Measurements from ENCODE around the gene SLC66A1.

The SLC66A1 gene

DNA sequence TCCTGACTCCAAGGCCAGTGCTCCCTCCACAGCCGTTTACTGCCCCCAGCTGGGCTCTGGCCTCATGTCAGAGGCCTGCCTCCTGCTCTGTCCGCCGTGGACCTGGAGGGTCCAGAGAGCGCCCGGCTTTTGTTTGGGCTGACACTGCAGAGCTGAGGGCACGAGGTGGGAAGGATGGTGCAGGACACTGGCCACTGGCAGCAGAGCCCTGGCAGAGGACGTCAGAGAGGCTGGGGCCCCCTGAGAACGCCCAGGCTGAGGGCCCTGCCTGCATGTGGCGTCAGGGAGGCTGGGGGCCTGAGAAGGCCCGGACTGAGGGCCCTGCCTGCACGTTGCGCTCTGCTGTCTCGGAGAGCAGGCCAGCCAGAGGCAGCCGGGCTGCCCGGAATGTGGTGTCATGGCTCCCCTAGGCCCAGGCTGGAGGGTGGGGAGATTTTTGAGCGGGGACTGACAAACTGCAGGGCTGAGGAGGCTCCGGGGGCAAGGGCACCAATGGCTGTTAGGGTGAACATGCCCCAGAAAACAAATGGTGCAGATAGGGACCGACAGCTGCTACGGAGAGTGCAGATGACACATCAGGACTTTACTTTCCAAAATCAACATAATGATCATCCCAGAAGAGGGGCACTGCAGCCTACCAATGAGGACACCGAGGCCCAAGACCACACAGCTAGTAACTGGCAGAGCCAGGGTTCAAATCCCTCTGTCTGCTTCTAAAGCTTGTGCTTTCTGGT, 31.7 kb downstream of the SLC66A1 start:
- no peak for DNase-seq (ENCODE audit: low read depth)

- DNase-seq (ENCODE audit: low read depth), result peak; percentile 15
Measured at GRCh38 chr1:19344372-19344810, 32.3 kb downstream of the SLC66A1 start.

DNA sequence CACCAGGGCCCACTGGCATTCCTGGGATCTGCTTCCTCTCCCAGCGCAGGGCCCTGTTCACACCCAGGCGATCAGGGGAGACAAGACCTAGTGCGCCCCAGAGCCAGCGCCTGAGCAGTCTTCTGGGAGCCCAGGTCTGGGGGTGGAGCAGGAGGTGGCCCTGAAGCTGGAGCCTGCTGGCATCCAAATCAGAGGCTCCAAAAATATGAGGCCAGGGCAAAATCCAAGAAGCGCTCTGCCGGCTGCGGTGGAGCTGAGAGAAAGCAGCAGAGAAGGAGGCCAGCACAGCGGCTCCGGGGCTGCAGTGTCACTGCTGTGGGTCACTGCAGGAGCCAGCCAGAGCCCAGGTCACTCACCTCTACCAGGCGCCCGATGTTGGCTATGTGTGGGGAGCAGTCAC, 32.7 kb downstream of the SLC66A1 start:
- DNase-seq (ENCODE audit: low read depth), result no peak

DNA sequence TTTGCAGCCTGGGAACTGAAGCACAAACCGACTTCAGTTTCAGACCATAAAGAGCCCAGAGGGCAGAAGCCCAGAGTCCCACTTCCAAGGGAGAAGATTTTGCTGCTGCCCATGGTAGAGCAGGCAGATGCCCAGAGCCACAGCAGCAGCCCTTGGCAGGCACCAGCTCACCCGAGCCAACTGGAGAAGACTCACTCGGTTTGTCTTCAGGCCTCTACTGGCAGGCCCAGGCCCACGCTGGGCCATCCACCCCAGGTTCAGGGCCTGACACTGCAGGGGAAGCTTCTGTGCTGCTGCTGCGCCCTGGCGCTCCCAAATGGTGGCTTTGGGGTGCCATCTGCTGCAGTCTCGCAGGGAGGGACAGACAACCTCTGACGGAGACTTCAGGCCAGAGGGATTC, 33.3 kb downstream of the SLC66A1 start:
- DNase-seq (ENCODE audit: low read depth), result no peak

GRCh38 chr1:19346026-19346425, 33.9 kb downstream of the SLC66A1 start:
- no peak for DNase-seq (ENCODE audit: low read depth)

- DNase-seq (ENCODE audit: low read depth), result no peak
Measured at GRCh38 chr1:19347533-19348172, 35.5 kb downstream of the SLC66A1 start.

- no peak for DNase-seq (ENCODE audit: low read depth)
Measured at GRCh38 chr1:19348441-19349198, 36.5 kb downstream of the SLC66A1 start.

GRCh38 chr1:19349999-19350398, 37.9 kb downstream of the SLC66A1 start:
- no peak for DNase-seq (ENCODE audit: low read depth)

DNA sequence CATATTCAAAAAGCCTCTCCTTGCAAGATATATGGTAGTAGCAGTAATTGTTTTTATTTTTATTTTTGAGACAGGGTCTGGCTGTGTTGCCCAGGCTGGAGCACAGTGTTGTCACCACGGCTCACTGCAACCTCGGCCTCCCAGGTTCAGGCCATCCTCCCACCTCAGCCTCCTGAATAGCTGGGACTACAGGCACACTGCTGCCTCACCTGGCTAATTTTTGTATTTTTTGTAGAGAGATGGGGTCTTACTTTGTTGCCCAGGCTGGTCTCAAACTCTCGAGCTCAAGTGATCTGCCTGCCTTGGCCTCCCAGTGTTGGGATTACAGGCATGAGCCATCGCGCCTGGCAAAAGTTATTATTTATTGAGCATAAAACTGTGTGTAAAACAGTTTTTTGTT, 38.4 kb downstream of the SLC66A1 start:
- DNase-seq (ENCODE audit: low read depth), result no peak

DNA sequence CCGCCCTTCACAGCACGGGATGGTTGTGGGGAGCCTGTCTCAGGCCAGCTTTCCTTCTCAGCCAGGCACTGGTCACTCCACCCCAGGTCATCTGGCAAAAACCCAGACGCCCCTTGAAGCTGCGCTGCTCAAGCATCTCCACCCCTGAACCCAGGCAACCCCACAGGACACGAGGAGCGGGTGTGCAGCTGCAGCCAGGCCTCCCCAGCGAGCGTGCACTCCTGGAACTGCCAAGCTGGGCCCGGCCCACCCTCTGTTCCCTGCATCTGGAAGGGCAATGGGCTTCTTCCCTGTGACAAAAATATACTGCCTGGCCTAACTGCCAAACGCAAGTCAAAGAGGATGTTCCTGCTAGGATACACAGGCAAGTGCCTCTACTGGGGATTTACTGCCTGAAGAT, 39.7 kb downstream of the SLC66A1 start:
- no peak for DNase-seq (ENCODE audit: low read depth)

- DNase-seq (ENCODE audit: low read depth), result no peak
Measured at GRCh38 chr1:19352839-19353238, 40.7 kb downstream of the SLC66A1 start.

GRCh38 chr1:19353596-19353995, 41.5 kb downstream of the SLC66A1 start:
- no peak for DNase-seq (ENCODE audit: low read depth)

DNA sequence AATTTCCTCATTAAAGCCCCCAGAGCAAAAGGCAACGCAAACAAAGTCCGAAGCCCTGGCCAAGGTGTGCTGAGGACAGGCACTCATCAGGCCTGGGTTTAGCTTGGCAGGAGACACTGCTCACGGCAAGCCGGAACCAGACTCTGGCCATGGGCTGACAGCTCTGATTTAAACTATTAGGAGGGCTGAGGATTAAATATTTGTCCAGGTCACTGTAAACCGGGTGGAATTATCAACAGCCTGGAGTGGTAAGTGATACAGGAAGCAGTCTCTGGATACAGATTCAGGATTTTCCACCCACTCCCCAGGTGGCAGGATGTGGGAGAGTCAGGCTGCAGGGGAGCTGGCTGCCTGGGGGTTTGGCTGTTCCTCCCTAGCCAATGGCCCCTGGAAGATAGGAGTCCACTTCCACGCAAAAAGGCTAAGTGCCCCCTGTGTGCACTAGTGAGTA, 42.4 kb downstream of the SLC66A1 start:
- DNase-seq (ENCODE audit: low read depth), result no peak

- DNase-seq (ENCODE audit: low read depth), result no peak
Measured at GRCh38 chr1:19356266-19356665, 44.1 kb downstream of the SLC66A1 start.

GRCh38 chr1:19357299-19357986, 45.3 kb downstream of the SLC66A1 start:
- no peak for DNase-seq (ENCODE audit: low read depth)

DNA sequence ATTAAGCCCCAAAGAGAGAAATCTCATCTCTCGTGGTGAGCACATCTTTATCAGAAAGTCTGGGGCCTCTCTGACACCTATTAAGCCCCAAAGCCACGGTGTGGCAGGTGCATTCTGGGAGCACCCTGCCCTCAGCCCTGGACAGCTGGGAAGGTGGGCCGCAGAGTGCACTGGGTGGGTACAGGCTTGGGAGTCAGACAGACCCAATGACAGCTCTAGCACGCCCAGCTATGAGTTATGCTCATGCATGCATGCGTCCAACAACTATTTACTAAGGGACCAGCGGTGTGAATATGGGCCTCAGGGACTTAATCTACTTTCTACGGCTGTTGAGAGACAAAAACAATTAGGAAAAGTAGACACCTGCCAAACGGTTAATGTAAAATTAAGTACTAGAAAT, 46.6 kb downstream of the SLC66A1 start:
- DNase-seq (ENCODE audit: low read depth), result no peak

- no peak for DNase-seq (ENCODE audit: low read depth)
Measured at GRCh38 chr1:19359357-19359756, 47.2 kb downstream of the SLC66A1 start.

DNA sequence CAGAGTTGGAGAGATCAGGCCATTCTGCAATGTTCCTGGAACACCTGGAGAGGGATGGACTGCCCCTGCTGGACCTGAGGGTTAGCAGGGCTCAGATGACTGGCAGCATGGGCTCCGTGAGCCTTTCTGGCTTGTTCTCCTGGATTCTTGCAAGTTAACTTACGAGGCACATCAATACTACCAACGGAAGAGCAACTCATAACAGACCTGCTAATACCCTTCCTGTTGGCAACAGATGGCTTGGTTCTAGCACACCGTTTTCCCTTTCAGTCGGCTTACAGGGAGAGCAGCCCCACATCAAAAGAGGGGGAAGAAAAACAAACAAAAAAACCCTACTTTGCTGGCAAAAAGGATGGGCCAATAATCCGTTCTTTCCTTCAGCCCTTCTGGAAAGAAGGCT, 47.9 kb downstream of the SLC66A1 start:
- DNase-seq (ENCODE audit: low read depth), result no peak

GRCh38 chr1:19360432-19360831, 48.3 kb downstream of the SLC66A1 start:
- no peak for DNase-seq (ENCODE audit: low read depth)

- no peak for DNase-seq (ENCODE audit: low read depth)
Measured at GRCh38 chr1:19360843-19361610, 48.9 kb downstream of the SLC66A1 start.

- DNase-seq (ENCODE audit: low read depth), result no peak
Measured at GRCh38 chr1:19361611-19362147, 49.6 kb downstream of the SLC66A1 start.
